Measurements from ENCODE around the gene CNST. TPM values are rescaled to one million over a fixed set of nuclear protein-coding genes. Genes with fewer than 3 reads are reported as not detected.

Gene CNST
- total RNA-seq, 1 experiment from 2014 or later: 21.0 TPM

DNA sequence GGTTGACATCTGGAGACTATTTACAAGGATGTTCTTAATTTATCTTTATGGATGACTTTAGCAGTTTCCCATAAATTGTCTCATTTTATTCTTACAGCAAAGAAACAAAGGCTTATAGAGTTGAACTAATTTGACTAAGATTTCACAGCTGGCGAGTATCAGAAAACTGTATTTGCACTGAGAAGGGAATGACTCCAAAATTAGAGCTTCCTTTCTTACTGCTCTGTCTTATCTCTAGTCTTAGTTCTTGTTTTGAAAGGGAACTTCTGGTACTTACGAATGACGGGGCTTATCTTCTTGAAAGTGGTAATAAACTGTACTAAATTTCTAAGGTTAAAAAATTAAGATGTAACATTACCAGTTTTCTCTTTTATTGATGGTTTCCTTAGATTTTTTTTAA, 13.6 kb downstream of the CNST start:
- no peak for TF ChIP-seq EZH2 (IDR thresholded peaks at IDR 0.05; ENCODE audit: borderline replicate concordance, low read depth, low read length, poor library complexity, severe bottlenecking)
- TF ChIP-seq, protein P1, sequence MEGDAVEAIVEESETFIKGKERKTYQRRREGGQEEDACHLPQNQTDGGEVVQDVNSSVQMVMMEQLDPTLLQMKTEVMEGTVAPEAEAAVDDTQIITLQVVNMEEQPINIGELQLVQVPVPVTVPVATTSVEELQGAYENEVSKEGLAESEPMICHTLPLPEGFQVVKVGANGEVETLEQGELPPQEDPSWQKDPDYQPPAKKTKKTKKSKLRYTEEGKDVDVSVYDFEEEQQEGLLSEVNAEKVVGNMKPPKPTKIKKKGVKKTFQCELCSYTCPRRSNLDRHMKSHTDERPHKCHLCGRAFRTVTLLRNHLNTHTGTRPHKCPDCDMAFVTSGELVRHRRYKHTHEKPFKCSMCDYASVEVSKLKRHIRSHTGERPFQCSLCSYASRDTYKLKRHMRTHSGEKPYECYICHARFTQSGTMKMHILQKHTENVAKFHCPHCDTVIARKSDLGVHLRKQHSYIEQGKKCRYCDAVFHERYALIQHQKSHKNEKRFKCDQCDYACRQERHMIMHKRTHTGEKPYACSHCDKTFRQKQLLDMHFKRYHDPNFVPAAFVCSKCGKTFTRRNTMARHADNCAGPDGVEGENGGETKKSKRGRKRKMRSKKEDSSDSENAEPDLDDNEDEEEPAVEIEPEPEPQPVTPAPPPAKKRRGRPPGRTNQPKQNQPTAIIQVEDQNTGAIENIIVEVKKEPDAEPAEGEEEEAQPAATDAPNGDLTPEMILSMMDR (conservative IDR thresholded peaks at IDR 0.05; ENCODE audit: low read depth, low read length): no peak
- DNase-seq (ENCODE audit: low spot score): peak; percentile 56
- ChIA-PET POLR2A (ENCODE audit: low non-redundant PET) (no interaction called here), CTCF (no interaction called here)
- BruUV-seq (replicated peaks): no TSS peak
- Histone ChIP-seq H3K36me3 (ENCODE audit: insufficient read depth, low read length, poor library complexity, severe bottlenecking) (no peaks in the 10 kb centered on the region), H3K9me3 (ENCODE audit: low read depth, low read length, poor library complexity, severe bottlenecking) (no peaks in the 10 kb centered on the region), H3K4me3 (ENCODE audit: low read depth, low read length, poor library complexity, severe bottlenecking) (no peak overlapping the region), H3K4me1 (ENCODE audit: insufficient read depth, low read length, poor library complexity, severe bottlenecking) (peaks cover 26% of the 10 kb centered on the region), H3K27me3 (replicated peaks; ENCODE audit: insufficient read depth, low read depth, low read length, poor library complexity) (no peaks in the 10 kb centered on the region), H3K27ac (ENCODE audit: low read depth, low read length, poor library complexity, severe bottlenecking) (peak overlapping the region; percentile 35)
- intact Hi-C loops (cut with micrococcal nuclease; ENCODE audit: unreplicated experiment): no loop called here

DNA sequence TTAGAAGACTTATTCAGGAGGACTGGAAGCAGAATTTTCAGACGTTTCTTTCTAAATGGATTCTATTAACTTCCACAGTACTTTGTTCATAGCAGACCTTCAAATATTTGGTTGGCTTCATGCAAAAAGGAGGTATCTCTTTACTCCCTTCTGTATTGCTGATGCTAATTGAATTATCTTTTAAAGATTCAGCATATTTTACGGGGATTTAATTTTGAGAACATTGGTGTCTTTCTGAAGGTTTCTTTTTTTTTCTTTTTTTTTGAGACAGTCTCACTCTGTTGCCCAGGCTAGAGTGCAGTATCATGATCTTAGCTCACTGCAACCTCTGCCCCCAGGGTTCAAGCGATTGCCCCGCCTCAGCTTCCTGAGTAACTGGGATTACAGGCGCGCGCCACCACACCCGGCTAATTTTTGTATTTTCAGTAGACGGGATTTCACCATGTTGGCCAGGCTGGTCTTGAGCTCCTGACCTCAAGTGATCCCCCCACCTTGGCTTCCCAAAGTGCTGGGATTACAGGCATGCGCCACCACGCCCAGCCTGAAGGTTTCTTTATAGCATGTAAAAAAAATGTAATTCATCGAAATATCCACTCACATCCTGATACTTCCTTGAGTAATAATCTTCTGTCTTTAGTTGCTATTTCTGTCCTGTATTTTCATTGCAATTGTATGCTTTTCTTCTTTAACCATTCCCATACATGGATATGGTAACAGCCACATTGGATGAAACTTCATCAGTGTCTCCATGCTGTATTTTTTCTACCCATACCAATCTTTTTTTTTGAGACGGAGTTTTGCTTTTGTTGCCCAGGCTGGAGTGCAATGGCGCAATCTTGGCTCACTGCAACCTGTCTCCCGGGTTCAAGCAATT, 14.5 kb downstream of the CNST start:
- CTCF ChIA-PET: no interaction called here
- intact Hi-C loops (cut with micrococcal nuclease; ENCODE audit: unreplicated experiment): no loop called here
- TF ChIP-seq, protein P1 (conservative IDR thresholded peaks at IDR 0.05; ENCODE audit: low read depth, low read length): no peak
- TF ChIP-seq EZH2 (IDR thresholded peaks at IDR 0.05; ENCODE audit: borderline replicate concordance, low read depth, low read length, poor library complexity, severe bottlenecking): no peak

DNA sequence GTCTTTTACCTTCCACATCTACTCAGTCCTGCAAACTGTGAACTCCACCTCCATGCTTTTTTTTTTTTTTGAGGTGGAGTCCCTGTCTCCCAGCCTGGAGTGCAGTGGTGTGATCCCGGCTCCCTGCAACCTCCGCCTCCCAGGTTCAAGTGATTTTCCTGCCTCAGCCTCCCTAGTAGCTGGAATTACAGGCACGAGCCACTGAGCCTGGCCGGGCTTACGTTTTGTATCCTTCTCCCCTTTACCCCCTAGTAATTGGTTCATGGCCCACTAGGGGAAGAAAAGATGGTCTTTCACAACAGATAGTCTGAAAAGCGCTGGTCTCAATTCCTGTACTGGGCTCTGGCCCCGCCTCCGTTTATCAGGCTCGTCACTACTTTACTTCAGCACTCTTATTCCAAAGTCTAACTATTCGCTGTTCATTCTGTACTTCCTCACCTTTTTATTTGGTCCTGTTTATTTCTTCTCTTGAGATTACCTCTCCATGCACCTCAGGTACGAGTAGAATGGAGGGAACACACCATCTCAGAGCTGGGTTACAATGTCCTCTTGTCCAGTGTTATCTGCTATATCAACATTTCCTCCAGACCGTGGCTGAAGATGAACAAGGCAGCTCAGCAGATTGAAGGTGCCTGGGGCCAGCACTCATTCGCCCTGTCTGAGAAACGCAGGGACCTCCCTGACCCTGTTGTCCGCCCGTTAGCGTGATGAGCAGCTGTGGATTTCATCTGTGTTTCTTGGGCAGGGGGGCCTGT, 16.2 kb downstream of the CNST start:
- TF ChIP-seq, protein P1 (conservative IDR thresholded peaks at IDR 0.05; ENCODE audit: low read depth, low read length): no peak
- TF ChIP-seq EZH2 (IDR thresholded peaks at IDR 0.05; ENCODE audit: borderline replicate concordance, low read depth, low read length, poor library complexity, severe bottlenecking): no peak
- POLR2A ChIA-PET (ENCODE audit: low non-redundant PET): interaction anchor here (0.7 kb wide), 1 partner anchor 200 kb away, joined by 3 read pairs; no protein-coding TSS in a partner anchor
- CTCF ChIA-PET: no interaction called here

More for the DNA sequence above, 14.5 kb downstream of the CNST start:
- peak overlapping the region; percentile 35 for H3K27ac ChIP-seq (ENCODE audit: low read depth, low read length, poor library complexity, severe bottlenecking)
- H3K4me3 ChIP-seq (ENCODE audit: low read depth, low read length, poor library complexity, severe bottlenecking): no peak overlapping the region
- peaks cover 26% of the 10 kb centered on the region for H3K4me1 ChIP-seq (ENCODE audit: insufficient read depth, low read length, poor library complexity, severe bottlenecking)
- H3K36me3 ChIP-seq (ENCODE audit: insufficient read depth, low read length, poor library complexity, severe bottlenecking): no peaks in the 10 kb centered on the region
- H3K9me3 ChIP-seq (ENCODE audit: low read depth, low read length, poor library complexity, severe bottlenecking): no peaks in the 10 kb centered on the region
- BruUV-seq (replicated peaks): no TSS peak
- H3K27me3 ChIP-seq (replicated peaks; ENCODE audit: insufficient read depth, low read depth, low read length, poor library complexity): no peaks in the 10 kb centered on the region
- POLR2A ChIA-PET (ENCODE audit: low non-redundant PET): no interaction called here
- no peak for DNase-seq (ENCODE audit: low spot score)

More for the DNA sequence above, 16.2 kb downstream of the CNST start:
- Histone ChIP-seq H3K4me3 (ENCODE audit: low read depth, low read length, poor library complexity, severe bottlenecking) (no peak overlapping the region), H3K9me3 (ENCODE audit: low read depth, low read length, poor library complexity, severe bottlenecking) (no peaks in the 10 kb centered on the region), H3K36me3 (ENCODE audit: insufficient read depth, low read length, poor library complexity, severe bottlenecking) (no peaks in the 10 kb centered on the region), H3K27me3 (replicated peaks; ENCODE audit: insufficient read depth, low read depth, low read length, poor library complexity) (no peaks in the 10 kb centered on the region), H3K4me1 (ENCODE audit: insufficient read depth, low read length, poor library complexity, severe bottlenecking) (peaks cover 26% of the 10 kb centered on the region), H3K27ac (ENCODE audit: low read depth, low read length, poor library complexity, severe bottlenecking) (no peak overlapping the region)
- intact Hi-C loops (cut with micrococcal nuclease; ENCODE audit: unreplicated experiment): no loop called here
- no peak for DNase-seq (ENCODE audit: low spot score)
- no TSS peak for BruUV-seq (replicated peaks)

Measured in A673 (cell line).